HG03108 (cell line): ENCODE measurements around the gene ZNF248.
"Not testable (repeated sequence)": the region's sequence is repeated elsewhere in the genome, so short reads cannot be mapped to it uniquely, and the experiment has no call there.

Source experiments
- ATAC-seq: cut with Tn5 transposase; IDR thresholded peaks from one replicate; pipeline ENCODE4 v1.9.1; 2021; ENCODE audit warnings: moderate library complexity; ENCODE audit not compliant: unreplicated experiment

ZNF248 gene

GRCh38 chr10:37748170-37748569 lies 109.2 kb downstream of the ZNF248 start:
- no peak for ATAC-seq

GRCh38 chr10:37747081-37747480 lies 110.3 kb downstream of the ZNF248 start:
- no peak for ATAC-seq

- no peak for ATAC-seq
These were observed 115.6 kb downstream of the ZNF248 start for GRCh38 chr10:37741831-37742230.

GRCh38 chr10:37739181-37739580 lies 118.2 kb downstream of the ZNF248 start:
- ATAC-seq: no peak

- not testable (repeated sequence) for ATAC-seq
These were observed 119.2 kb downstream of the ZNF248 start for GRCh38 chr10:37738241-37738640.

GRCh38 chr10:37737336-37737735 lies 120.1 kb downstream of the ZNF248 start:
- ATAC-seq: no peak

- no peak for ATAC-seq
These were observed 121.3 kb downstream of the ZNF248 start for GRCh38 chr10:37736120-37736519.

GRCh38 chr10:37734971-37735370 lies 122.4 kb downstream of the ZNF248 start:
- no peak for ATAC-seq
